GM18858 (cell line): ENCODE results near the gene TRPC1.
"Not testable (repeated sequence)": the region's sequence is repeated elsewhere in the genome, so short reads cannot be mapped to it uniquely, and the experiment has no call there.

ENCODE experiments used
- ATAC-seq: cut with Tn5 transposase; IDR thresholded peaks from one replicate; pipeline ENCODE4 v1.9.1; 2021; ENCODE audit not compliant: unreplicated experiment

Gene TRPC1

DNA sequence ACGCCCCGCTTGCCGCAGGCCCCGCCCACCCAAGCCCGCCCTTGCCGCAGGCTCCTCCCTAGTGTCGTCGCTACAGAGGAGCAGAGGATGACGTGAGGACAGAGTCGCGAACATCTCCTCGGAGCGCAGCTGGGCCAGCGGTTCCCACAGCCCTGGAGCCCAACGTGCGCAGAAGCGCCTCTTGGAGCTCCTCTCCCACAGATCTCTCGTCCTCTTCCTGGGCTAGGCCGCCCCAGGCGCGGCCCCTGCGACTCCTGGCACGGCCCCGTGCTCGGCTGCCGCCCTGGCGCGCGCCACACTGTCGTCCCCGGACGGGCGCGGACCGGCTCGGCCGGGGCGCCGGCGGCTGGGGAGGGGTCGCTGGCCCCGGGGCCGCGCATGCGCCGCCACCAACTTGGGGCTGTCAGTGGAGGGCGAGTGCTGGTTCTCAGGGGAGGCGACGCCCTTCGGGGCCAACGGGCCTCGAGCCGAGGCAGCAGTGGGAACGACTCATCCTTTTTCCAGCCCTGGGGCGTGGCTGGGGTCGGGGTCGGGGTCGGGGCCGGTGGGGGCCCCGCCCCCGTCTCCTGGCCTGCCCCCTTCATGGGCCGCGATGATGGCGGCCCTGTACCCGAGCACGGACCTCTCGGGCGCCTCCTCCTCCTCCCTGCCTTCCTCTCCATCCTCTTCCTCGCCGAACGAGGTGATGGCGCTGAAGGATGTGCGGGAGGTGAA is at the start of gene TRPC1:
Gene TRPC1, plus strand, starts transcription at position 67 of the 714 bp plus-strand sequence. Its CDS starts 526 bp downstream, at position 593.
- ATAC-seq: peak; percentile 87

DNA sequence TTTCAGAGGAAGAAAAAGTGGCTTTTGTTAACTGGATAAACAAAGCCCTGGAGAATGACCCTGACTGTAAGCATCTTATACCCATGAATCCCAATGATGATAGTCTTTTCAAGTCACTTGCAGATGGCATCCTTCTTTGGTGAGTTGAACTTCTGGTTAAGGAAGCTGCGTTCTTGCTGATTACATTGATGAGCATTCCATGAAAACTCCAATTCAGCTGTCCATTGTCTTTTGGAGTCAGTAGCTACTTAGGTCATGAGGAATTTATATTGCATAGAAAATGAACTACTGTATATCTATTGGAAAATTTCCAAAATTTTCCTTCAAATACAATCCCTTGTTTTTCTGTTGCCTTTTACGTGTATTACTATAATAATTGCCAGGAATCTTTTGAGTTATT is 47.7 kb upstream of the TRPC1 start:
- no peak for ATAC-seq

DNA sequence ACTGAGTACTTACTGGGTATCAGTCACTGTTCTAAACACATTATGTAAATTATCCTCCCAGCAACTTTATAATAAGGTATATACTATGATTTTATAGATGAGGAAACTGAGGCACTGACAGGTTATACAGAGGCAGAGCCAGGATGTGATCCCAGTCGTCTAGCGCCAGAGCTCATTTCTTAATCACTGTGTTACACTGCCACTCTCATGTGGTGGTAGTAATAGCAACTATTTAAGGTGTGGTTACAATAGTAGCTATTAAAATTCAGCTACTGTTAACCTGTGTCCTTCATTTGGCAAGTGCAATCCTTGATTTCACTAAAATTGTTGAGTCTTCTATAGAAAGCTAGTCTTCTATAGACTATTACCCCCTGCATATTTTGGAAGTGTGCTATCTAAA is 43.1 kb upstream of the TRPC1 start:
- no peak for ATAC-seq

DNA sequence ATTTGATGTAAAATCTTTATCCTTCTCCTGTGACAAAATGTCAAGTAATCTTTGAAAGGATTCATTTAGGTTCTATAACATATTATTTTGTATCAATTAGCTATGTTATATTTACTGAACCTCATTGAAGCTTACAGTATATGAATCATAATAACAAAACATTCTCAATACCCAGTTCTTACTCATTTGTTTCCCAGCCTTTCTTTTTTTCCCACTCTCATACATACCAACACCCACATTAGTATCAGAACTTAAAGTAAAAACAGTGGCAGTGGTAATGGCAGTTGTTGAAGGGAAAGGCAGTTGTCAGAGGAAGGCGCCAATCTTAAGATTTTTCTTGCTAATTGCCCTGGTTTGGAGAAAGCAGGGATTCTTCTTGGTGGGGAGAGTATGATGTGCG is 33.2 kb upstream of the TRPC1 start:
- no peak for ATAC-seq

DNA sequence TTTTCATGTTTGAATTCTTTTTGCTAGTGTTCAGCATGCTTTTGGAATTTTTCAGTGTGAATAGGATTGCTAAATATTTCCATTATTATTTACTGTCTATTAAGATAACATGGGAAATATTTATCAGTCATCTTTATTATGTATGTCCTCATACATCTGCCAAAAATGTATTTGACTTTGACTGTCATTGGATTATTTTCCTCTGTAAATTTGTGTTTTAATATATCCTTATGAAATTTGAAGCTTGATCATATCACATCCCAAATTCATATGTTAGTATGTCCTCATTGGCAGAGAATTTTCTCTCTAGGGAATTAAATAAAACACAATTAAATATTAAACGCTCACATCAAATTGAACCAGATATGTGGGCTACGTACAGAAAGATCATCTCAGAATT is 32.3 kb upstream of the TRPC1 start:
- ATAC-seq: no peak

DNA sequence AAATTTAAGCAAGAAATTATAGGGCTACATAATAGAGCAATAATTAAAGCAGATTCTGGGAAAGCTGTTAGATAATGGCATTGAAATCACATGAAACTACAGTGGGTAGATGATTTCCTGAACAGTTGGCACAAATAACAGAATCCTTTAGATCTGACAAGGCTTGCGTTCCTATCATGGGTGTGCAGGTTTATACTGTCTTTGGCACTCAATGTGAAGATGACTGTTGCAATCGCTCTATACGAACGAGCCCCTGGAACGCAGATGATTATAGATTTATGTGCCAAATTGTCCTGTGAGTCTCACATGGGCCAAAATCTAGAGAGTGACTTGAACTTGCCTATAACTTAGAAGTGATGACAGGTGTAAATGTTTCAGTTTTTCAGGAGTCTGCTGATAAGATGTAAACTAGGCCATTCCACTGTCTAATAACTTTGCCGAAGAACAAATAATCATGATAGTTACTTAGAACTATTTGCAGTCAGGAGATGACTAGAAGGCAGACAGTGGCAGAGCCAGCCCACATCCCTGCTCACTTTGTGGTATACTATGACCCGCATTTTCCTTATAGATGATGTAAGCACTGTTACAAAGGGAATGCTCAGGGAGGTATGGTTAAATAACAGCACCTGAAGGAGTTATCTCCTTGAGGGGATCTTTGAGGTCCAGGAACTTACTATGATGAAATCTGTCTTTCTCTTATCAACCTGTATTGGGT is 30.5 kb upstream of the TRPC1 start:
- no peak for ATAC-seq

DNA sequence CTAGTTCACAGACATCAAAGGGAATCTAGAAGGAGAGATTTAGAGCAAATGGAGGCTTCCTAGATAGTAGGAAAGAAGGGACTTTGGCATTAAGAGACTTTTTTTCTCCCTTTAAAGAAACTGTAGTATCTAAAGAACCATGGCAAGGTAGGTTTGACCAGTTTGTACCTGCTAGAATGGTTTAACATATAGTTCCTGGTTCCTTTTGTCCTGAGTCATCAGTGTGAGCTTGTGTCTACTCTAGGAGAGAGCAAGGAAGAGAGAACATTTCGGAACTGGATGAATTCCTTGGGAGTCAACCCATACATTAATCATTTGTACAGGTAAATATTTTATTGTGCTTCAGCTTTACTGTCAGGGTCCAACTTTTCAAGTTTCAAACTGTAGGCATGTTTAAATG is 29.6 kb upstream of the TRPC1 start:
- no peak for ATAC-seq

DNA sequence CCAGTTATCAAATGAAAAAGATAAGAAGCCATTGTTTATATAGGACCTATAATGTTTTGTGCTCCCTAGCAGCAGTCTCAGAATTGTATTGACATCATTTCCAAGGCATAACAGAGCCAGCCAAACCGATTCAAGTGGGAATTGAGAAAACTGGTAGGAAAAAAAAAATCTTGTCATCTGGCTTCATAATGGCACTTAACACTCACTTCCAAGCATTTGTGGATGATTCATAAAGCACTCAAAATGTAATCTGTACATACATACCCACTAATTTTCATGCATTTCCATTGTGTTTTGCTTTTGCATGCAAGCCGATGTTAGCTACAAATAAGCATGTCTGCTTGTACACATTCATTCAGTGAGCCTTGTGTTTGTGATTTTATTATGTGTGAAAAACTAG is 18.6 kb upstream of the TRPC1 start:
- ATAC-seq: no peak

DNA sequence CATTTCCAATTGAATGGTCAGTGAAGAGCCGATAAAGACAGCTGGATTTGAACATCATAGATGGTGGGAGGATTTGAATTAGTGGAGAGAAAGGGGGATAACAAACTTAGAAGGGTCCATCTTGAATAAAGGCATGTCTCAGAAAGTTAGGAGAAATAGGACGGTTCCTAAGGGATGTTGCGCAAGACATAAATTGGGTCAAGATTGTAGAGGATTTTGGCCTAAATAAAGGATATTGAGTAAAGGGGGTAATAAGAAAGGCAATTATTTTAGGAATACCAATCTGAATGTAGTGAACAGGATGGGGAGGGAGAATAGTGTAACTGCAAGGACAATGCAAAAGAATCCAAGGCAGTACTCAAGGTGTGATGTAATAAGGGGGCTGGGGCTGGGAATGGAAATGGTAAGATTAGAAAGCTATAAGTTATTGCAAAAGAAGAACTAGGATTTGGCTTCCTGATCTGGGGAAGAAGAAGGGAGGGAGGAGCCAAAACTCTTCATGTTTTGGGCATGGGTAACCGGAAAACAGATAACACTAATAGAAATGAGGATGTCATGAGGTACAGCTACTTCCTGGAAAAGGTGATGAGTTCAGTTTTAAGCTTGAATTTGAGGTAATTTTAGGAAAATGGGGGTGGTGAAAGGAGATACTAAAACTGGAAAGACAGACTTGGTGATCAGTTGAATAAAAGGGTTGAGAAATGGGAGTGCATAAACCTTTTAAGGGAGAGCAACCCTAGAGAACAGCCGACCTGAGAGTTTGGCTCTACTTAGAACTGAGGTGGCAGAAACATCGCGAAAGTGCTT is 17.3 kb upstream of the TRPC1 start:
- no peak for ATAC-seq

DNA sequence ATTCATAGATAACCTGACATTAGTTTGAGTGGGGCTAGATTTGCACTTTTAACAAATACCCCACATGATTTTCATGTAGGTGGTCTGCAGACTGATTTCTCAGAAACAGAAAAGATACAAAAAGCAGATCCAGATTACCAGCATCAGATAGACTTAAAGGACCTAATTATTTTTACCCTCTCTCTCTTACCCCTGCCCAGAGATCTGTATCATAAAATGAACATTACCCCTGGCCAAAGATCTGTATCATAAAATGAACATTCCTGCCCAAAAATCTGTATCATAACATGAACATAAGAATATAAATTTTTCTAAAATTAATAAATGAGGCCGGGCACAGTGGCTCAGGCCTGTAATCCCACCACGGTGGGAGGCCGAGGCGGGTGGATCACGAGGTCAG is 14.6 kb upstream of the TRPC1 start:
- ATAC-seq: no peak

DNA sequence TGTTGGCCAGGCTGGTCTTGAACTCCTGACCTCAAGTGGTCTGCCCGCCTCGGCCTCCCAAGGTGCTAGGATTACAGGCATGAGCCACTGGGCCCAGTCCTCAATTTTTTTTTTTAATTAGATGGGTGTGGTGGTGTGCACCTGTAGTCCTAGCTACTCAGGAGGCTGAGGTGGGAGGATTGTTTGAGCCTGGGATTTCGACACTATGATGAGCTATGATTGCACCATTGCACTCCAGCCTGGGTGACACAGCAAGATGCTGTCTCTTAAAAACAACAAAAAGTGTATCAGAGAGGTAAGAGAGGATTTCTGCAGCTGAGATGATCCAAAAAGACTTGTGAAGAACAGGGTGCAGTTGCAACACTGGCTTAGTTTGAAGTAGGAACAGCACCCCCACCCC is 9.0 kb upstream of the TRPC1 start:
- not testable (repeated sequence) for ATAC-seq

DNA sequence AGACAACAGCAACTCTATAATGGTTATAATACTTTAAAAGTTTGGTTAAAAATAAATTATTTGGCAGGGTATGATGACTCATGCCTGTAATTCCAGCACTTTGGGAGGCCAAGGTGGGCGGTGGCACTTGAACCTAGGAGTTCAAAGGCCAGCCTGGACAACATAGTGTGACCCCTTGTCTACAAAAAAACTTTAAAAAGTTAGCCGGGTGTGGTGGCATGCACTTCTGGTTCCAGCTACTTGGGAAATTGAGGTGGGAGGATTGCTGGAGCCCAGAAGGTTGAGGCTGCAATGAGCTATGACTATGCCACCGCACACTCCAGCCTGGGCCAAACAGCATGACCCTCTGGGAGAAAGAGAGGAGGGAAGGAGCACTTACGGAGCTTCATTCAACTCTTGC is 7.7 kb upstream of the TRPC1 start:
- no peak for ATAC-seq

DNA sequence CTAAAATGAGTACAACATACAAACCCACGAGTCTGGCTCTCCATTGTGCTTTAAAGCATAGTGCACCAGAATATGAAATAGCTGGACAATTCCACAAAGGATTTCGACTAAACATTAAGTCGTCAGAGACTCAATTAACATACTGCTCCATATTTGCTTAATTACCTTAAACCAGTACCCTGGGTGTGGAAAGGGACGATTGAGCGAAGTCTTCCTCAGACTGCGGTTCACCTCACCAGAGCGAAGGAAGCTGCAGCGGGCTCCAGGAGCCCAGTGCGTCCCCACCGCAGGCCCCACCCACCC is 218 bp upstream of the TRPC1 start:
- peak; percentile 17 for ATAC-seq

DNA sequence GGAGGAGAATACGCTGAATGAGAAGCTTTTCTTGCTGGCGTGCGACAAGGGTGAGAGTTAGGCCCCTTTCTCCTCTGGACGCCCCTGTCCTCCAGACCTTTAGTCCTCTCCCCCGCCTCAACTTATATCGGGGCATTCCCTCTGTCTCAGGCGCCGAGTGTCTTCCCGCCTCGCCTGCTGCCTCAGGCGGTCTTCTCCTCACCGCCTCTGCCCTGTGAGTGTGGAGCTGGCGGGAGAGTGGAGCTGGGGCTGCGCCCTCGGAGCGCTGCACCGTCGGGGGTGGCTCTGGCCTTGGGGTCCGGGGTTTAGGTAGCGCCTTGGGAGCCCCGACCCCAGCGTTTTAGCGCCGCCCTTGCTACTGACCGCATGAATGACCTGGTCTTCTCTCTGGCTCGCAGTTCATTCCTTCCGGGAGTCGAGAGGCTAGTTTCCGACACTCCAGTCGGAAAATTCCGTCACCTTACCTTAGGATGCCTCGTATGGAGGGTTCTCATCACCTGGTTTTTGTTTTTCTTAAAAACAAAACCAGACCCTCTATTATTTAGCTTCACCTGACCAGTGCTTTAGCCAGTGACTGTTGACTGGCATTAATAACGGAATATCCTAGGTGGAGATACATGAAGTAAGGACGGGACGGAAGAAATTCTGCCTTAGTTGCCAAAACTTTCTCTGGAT is 985 bp downstream of the TRPC1 start:
- no peak for ATAC-seq

DNA sequence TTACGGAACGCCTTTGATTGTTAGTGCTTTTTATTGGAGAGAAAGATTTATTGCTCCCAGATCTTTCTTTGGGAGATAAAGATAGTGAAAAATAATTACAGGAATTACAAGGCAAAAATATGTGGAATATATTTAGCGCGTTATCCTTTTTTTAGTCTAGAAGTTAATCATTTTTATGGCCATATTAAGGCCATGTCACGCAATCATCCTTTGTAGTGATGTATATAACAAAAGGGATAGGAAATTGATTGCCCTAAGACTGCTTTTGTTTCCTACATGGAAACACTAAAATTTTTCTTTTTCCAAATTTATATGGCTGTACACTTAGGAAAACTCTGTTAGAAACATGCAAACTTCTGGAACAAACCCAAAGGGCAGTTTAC is 1.5 kb downstream of the TRPC1 start:
- ATAC-seq: no peak

DNA sequence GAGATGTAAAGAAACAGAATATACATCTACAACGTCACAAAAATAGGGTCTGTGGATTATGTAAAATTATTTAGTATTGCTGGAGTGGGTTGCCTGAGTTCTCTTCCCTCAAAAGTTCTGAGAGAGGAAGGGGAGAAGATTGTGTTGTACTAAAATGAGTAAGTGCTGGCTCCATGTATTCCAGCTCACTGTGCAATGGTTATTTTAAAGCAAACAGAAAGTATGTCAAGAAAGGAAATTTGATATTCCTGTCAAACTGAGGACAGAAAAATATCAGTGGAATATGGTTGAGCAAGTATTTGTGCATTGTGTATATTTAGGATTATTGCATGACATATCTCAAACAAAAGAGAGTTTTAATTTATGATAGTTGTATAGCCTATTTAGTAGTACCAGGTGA is 2.2 kb downstream of the TRPC1 start:
- ATAC-seq: no peak

DNA sequence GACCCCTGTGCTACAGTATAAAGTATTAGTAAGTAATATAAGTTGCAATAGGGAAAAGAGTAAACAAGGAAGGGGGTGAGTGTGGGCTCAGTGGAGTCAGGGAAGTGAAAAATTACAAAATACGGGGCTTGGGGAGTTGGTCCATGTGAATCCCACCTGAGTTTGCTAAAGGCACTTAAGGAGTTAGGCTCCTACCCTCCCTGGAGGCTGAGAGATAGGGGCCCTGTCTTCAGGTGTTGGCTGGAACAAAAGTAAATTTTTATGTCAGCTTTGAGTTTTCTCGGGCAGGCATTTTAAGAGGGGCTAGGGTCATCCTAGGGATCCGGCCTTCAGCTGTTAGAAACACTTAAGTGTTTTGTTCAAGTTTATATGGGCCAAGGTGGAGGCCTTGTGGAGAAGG is 8.2 kb downstream of the TRPC1 start:
- ATAC-seq: no peak

DNA sequence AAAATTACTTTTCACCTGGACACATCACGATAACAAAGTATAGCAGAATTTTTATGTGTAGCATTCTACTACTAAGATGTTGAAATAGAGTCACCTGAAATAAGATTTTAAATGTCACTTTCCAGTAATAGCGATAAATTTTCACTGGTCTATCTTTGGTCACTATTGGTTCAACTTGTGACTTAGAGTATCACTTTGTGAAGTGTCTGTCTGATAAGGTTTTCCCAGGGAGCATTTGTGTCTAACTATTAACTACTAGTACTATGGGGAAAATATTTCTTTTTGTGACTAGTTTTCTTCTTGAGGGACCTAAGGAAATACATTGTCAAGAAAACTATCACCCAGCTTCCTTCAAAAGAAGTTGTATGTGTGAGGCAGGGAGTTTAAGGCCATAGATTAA is 11.0 kb downstream of the TRPC1 start:
- no peak for ATAC-seq

DNA sequence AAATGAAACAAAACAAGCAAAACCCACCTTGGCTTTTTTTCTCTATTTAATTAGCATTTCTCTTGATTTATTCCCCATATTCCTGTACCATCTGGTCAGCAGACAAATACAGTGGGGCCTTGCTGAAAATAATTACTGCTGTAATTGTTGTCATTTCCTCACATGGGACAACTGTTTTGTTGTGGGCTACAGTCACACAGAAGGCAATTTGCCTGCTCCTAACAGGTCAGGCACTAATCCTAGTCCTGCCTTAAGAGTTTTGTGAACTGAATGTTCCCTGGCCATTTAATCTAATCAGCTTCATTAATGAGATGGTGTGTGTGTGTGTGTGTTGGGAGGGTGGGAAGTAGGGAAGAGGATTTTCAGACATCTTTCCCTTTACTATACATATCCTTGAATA is 11.6 kb downstream of the TRPC1 start:
- ATAC-seq: no peak

DNA sequence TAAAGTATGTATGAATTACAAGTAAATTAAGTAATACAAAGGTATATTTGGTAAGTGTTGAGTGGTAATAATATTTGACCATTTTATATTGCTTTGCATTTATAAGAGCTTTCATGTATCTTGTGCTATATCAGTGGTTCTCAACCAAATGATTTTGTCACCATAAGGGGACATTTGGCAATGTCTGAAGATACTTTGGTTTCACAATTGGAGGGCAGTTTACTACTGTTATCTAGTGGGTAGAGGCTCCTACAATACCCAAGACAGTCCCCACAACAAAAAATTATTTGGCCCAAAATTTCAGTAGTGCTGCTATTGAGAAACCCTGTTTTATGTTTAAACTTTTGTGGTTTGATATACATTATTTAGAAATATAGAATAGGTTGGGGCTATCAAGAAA is 14.6 kb downstream of the TRPC1 start:
- no peak for ATAC-seq

DNA sequence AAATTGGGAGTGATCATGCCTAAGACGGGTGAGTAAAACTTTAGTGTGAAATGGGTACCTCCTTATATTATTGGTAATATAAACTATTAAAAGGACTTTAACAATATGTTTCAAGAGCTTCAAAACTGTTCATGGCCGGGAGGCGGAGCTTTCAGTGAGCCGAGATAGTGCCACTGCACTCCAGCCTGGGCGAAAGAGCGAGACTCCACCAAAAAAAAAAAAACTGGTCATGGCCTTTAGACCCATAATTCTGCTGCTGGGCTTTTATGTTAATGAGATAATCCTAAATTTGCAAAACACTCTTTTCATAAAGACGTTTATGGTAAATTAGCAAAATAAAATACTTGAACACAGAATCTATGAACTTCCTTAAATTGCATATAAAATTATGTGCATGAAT is 22.8 kb downstream of the TRPC1 start:
- ATAC-seq: no peak

DNA sequence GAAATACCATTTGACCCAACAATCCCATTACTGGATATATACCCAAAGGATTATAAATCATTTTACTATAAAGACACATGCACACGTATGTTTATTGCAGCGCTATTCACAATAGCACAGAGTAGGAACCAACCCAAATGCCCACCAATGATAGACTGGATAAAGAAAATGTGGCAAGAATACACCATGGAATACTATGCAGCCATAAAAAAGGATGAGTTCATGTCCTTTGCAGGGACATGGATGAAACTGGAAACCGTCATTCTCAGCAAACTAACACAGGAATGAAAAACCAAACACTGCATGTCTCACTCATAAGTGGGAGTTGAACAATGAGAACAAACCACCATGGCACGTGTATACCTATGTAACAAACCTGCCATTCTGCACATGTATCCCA is 26.7 kb downstream of the TRPC1 start:
- ATAC-seq: not testable (repeated sequence)
